Measurements from ENCODE around the gene DIRAS3.

DIRAS3 gene

GRCh38 chr1:68049941-68050878 is at the start of gene DIRAS3:
DIRAS3 (minus strand) TSS chr1:68050627; CDS start chr1:68047297, 3,330 bp downstream.
- TF ChIP-seq MYC (IDR thresholded peaks at IDR 0.05; ENCODE audit: low read depth, low read length) (no peak), MAX (IDR thresholded peaks at IDR 0.05; ENCODE audit: low read depth, low read length) (no peak), CTCF (IDR thresholded peaks at IDR 0.05; ENCODE audit: low read depth, low read length) (no peak), POLR2A (IDR thresholded peaks at IDR 0.05; ENCODE audit: extremely low read depth, insufficient read length) (no peak)
- peak within 1 kb of the TSS; percentile 38 for H3K4me3 ChIP-seq (ENCODE audit: low read depth, low read length)
- peak; percentile 65 for DNase-seq (ENCODE audit: low read depth)

GRCh38 chr1:68093737-68094136 is 43.3 kb upstream of the DIRAS3 start:
- H3K4me3 ChIP-seq (ENCODE audit: low read depth, low read length) = no peak overlapping the region
- DNase-seq (ENCODE audit: low read depth) = no peak
- TF ChIP-seq POLR2A (IDR thresholded peaks at IDR 0.05; ENCODE audit: extremely low read depth, insufficient read length) (no peak), MYC (IDR thresholded peaks at IDR 0.05; ENCODE audit: low read depth, low read length) (no peak), CTCF (IDR thresholded peaks at IDR 0.05; ENCODE audit: low read depth, low read length) (no peak), MAX (IDR thresholded peaks at IDR 0.05; ENCODE audit: low read depth, low read length) (no peak)

- TF ChIP-seq MAX (IDR thresholded peaks at IDR 0.05; ENCODE audit: low read depth, low read length) = no peak
- TF ChIP-seq CTCF (IDR thresholded peaks at IDR 0.05; ENCODE audit: low read depth, low read length) = no peak
- TF ChIP-seq POLR2A (IDR thresholded peaks at IDR 0.05; ENCODE audit: extremely low read depth, insufficient read length) = no peak
- TF ChIP-seq MYC (IDR thresholded peaks at IDR 0.05; ENCODE audit: low read depth, low read length) = no peak
- H3K4me3 ChIP-seq (ENCODE audit: low read depth, low read length) = no peak overlapping the region
- DNase-seq (ENCODE audit: low read depth) = no peak
These were observed 36.8 kb upstream of the DIRAS3 start for GRCh38 chr1:68087184-68087583.

- TF ChIP-seq POLR2A (IDR thresholded peaks at IDR 0.05; ENCODE audit: extremely low read depth, insufficient read length) (no peak), CTCF (IDR thresholded peaks at IDR 0.05; ENCODE audit: low read depth, low read length) (no peak), MAX (IDR thresholded peaks at IDR 0.05; ENCODE audit: low read depth, low read length) (no peak), MYC (IDR thresholded peaks at IDR 0.05; ENCODE audit: low read depth, low read length) (no peak)
- H3K4me3 ChIP-seq (ENCODE audit: low read depth, low read length) = no peak overlapping the region
- no peak for DNase-seq (ENCODE audit: low read depth)
These were observed 35.3 kb upstream of the DIRAS3 start for GRCh38 chr1:68085752-68086151.

- no peak overlapping the region for H3K4me3 ChIP-seq (ENCODE audit: low read depth, low read length)
- DNase-seq (ENCODE audit: low read depth) = no peak
- TF ChIP-seq CTCF (IDR thresholded peaks at IDR 0.05; ENCODE audit: low read depth, low read length) = no peak
- no peak for TF ChIP-seq MAX (IDR thresholded peaks at IDR 0.05; ENCODE audit: low read depth, low read length)
- no peak for TF ChIP-seq MYC (IDR thresholded peaks at IDR 0.05; ENCODE audit: low read depth, low read length)
These were observed 33.3 kb upstream of the DIRAS3 start for GRCh38 chr1:68083686-68084085.
